AG20443 (cell line): Measurements from ENCODE around the gene SORT1.

Source experiments
- DNase-seq: peaks from one replicate; pipeline ENCODE4 v3.0.0; 2012; ENCODE audit warnings: low spot score, mixed read lengths

SORT1 gene

DNA sequence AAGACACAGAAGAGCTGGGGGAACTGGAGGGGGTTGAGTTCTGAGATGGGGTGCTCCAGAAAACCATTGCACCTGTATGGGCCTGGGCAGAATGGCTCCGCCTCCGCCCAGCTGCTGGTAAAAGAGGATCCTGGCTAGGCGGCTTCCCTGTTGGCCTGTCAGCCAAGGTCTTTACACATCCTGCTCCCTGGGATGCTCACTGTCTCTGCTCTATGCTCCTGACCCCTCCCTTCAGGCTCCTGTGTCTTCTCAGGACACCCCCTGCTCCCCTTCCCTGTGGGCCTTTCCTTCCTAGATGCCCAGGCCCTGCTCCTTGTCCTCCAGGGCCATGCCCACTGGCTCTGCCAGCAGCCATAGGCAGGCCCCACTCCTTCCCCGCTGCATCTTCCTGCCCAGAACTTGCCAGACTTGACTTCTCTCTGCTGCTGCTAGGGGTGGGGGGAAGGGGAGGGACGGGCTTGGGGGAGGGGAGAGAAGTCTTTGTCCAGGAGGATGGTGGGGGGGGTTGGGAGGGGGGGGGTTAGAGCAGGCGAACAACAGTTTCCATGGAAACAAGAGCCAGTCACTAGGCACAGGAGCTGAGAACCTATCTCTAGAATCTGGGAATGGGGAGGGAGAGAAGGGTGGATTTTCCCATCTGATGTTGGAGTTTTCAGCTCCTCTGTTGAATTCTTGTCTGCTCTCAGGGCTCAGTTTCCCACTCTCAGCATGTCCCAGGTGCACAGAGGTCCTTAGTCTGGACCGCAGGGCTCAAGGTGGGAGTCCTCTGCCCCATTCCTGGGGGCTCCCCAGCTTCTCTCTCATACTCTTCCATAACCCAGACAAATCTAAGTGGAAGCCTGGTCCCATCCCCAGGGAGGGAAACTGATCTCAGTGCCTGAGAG is 137.8 kb downstream of the SORT1 start:
- no peak for DNase-seq
